GM19455 (cell line): ENCODE data around the gene TSTD1.
"Not testable (repeated sequence)": the region's sequence is repeated elsewhere in the genome, so short reads cannot be mapped to it uniquely, and the experiment has no call there.

ENCODE experiments used
- ATAC-seq: cut with Tn5 transposase; IDR thresholded peaks from one replicate; pipeline ENCODE4 v1.9.1; 2021; ENCODE audit not compliant: unreplicated experiment

Gene TSTD1

GRCh38 chr1:161069241-161069640 lies 30.5 kb upstream of the TSTD1 start:
- no peak for ATAC-seq

GRCh38 chr1:161068306-161069234 lies 29.8 kb upstream of the TSTD1 start:
- peak; percentile 61 for ATAC-seq

GRCh38 chr1:161066694-161067093 lies 27.9 kb upstream of the TSTD1 start:
- ATAC-seq = no peak

- not testable (repeated sequence) for ATAC-seq
These were observed 26.9 kb upstream of the TSTD1 start for GRCh38 chr1:161065681-161066080.

GRCh38 chr1:161063936-161064335 lies 25.2 kb upstream of the TSTD1 start:
- not testable (repeated sequence) for ATAC-seq

GRCh38 chr1:161061419-161061818 lies 22.7 kb upstream of the TSTD1 start:
- no peak for ATAC-seq

GRCh38 chr1:161059293-161059692 lies 20.5 kb upstream of the TSTD1 start:
- ATAC-seq = no peak

GRCh38 chr1:161054805-161055204 lies 16.0 kb upstream of the TSTD1 start:
- ATAC-seq = no peak

- no peak for ATAC-seq
These were observed 15.5 kb upstream of the TSTD1 start for GRCh38 chr1:161054232-161054631.

- ATAC-seq = no peak
These were observed 14.1 kb upstream of the TSTD1 start for GRCh38 chr1:161052899-161053298.

GRCh38 chr1:161051219-161051618 lies 12.5 kb upstream of the TSTD1 start:
- ATAC-seq = no peak

- ATAC-seq = no peak
These were observed 10.4 kb upstream of the TSTD1 start for GRCh38 chr1:161048949-161049722.

GRCh38 chr1:161047436-161048420 lies 9.0 kb upstream of the TSTD1 start:
- ATAC-seq = no peak

- no peak for ATAC-seq
These were observed 8.0 kb upstream of the TSTD1 start for GRCh38 chr1:161046605-161047228.

- ATAC-seq = peak; percentile 56
These were observed 7.2 kb upstream of the TSTD1 start, which contains the start of gene USF1 for GRCh38 chr1:161045736-161046604. USF1 (minus strand) TSS chr1:161045977; CDS start chr1:161043275, 2,702 bp downstream.

- peak; percentile 42 for ATAC-seq
These were observed 6.4 kb upstream of the TSTD1 start for GRCh38 chr1:161044908-161045735.

GRCh38 chr1:161044535-161044907 lies 5.8 kb upstream of the TSTD1 start:
- ATAC-seq = no peak

- ATAC-seq = no peak
These were observed 782 bp upstream of the TSTD1 start for GRCh38 chr1:161039546-161039945.
